Central memory CD4-positive, alpha-beta T cell (primary cell): ENCODE measurements around the gene AMOTL2.

Source experiments
- DNase-seq: peaks from one replicate; pipeline ENCODE4 v3.0.0; 2022

AMOTL2 gene

DNA sequence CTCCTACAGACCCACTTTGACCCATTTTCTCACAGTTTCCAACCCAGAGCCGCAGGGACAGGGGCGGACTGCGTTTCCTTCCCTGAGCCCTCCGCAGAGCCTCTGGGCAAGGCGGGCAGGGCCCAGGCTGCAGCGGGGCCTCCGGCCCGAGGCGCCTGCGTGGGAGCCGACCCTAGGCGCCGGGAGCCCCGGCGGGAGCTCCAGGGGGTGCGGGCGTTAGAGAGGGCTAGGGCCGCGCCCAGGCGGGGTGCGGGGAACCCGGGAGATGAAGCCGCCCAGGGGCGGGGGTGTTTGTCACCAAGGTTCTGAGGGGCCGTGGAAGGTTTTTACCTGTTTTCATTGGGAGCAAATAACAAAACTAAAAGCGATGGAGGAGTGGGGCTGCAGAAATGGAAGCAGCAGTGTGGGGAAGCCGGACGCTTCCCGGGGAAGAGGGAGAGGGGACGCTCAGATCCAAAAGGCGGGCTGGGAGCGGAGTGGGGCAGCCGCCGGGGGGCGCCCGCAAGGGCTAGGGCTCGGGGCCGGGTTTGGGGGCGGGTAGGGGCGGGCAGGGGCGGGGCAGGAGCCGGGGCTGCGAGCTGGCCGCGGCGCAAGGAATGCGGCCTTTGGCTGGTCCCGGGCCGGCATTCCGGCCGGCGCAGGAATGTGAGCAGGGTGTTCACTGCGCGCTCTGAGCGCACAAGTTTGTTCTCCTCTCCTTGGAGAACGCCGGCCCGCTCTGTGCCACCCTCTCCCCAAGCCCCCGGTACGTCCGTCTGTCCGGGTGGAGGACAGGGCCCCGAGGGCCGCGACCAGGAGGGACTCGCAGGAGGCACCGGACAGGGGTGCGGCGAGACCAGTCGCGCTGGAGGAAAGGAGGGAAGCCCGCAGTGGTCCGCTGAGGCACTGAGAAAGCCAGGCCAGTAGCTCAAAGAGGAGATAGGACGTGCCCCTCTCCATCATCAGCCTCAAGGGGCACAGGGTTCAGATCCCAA, 61.1 kb downstream of the AMOTL2 start:
- no peak for DNase-seq

- no peak for DNase-seq
Observed at GRCh38 chr3:134312072-134312872, 62.0 kb downstream of the AMOTL2 start.

DNA sequence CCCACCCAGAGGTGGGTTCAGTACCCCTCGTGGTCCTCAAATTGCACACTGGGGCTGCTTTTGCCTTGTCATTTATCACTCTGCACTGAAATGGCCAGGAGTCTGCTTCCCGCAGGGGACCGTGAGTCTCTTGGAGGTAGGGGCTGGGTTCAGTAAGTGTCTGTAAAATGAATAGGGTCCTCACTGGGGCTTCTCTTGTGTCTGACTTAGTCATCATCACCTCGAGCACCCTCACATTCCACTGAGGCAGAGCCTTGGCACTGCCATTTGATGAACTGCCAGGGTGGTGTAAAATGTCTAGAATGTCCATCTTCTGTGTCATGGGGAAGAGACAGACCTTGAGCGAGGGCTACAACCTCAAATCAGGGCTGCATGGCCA, 62.6 kb downstream of the AMOTL2 start:
- DNase-seq, result no peak

GRCh38 chr3:134311265-134311664, 63.0 kb downstream of the AMOTL2 start:
- no peak for DNase-seq

DNA sequence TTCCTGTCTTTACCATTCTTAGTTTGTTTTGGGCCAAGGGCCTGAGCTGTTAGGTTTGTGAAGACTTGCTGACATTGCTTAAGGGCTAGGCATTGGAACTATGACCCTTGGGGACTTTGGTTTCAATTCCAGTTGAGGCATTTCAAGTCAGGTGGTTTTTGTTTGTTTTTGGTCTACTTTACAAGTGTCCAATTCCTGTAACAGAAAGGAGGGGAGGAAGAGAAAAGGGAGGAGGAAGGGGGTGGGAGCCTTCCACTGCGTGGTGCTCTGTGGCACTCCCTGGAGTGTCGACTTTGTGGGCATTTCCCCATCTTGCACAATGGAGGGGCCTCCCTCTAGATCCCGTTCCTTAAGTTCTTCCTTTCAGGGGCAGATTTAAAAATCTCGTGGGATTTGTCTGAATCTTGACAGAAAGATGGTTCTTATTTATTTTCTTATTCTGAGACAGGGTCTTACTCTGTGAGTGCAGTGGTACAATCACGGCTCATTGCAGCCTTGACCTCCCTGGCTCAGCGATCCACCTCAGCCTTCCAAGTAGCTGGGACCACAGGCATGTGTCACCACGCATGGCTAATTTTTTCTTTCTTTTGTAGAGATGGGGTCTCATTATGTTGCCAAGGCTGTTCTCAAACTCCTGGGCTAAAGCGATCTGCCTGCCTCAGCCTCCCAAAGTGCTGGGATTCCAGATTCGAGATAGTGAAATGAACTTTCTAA, 64.1 kb downstream of the AMOTL2 start:
- DNase-seq, result no peak

DNA sequence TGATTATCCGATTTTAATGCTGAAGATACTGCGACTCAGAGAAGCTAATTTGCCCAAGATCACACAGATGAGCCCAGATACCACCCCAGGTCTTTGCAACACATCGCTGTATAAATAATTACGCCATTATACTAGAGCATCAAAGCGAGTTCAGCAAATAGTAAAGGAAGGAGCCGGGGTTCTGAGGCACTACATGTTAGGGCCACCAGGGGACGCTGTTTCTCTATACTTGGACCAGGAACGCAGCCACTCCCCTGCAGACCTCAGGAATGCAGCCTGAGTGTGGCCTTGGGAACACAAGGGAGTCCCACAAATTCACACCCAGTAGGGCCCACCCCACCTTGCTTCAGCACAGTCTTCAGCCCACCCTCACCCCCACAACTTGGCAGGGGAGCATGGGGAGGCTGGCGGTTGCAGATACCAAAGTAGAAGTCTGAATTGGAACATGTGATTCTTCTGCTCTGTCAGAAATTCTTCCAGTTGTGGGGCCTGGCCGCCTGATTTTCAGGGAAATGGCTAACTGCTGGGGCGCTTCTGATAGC, 65.8 kb downstream of the AMOTL2 start:
- peak; percentile 65 for DNase-seq

- no peak for DNase-seq
Observed at GRCh38 chr3:134307425-134307824, 66.8 kb downstream of the AMOTL2 start.

DNA sequence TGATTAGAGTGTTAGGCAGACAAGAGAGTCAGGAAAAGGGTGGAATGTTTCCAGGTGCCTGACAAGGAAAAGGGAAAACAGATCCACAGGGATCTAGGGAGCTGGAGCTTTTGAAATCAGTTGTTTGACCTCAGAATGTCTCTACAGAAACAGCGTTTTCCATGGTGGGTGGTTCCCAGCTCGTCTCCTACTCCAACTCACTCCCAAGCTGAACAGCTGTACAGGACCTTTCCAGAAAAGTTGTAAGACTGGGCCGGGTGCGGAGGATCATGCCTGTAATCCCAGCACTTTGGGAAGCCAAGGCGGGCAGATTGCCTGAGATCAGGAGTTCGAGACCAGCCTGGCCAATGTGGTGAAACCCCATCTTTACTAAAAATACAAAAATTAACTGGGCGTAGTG, 67.9 kb downstream of the AMOTL2 start:
- DNase-seq, result no peak
